Hepatic stellate cell (primary cell): ENCODE results near the gene CDH11.

Experiments
- DNase-seq: peaks from one replicate; pipeline ENCODE4 v3.0.0; 2011; ENCODE audit warnings: low spot score

Gene CDH11

GRCh38 chr16:64977206-64977920 is 144.5 kb downstream of the CDH11 start:
- no peak for DNase-seq

GRCh38 chr16:64975821-64976220 is 146.0 kb downstream of the CDH11 start:
- DNase-seq = no peak

- no peak for DNase-seq
Observed at GRCh38 chr16:64974381-64974780, 147.5 kb downstream of the CDH11 start.

GRCh38 chr16:64973171-64973570 is 148.7 kb downstream of the CDH11 start:
- no peak for DNase-seq

GRCh38 chr16:64971171-64971570 is 150.7 kb downstream of the CDH11 start:
- no peak for DNase-seq

GRCh38 chr16:64969221-64969620 is 152.6 kb downstream of the CDH11 start:
- DNase-seq = no peak

GRCh38 chr16:64968539-64968938 is 153.3 kb downstream of the CDH11 start:
- no peak for DNase-seq

GRCh38 chr16:64964126-64964540 is 157.7 kb downstream of the CDH11 start:
- DNase-seq = no peak

GRCh38 chr16:64962786-64963185 is 159.1 kb downstream of the CDH11 start:
- DNase-seq = no peak

GRCh38 chr16:64957246-64957645 is 164.6 kb downstream of the CDH11 start:
- DNase-seq = no peak

GRCh38 chr16:64952177-64952576 is 169.7 kb downstream of the CDH11 start:
- DNase-seq = peak; percentile 31

- DNase-seq = no peak
Observed at GRCh38 chr16:64951193-64951592, 170.7 kb downstream of the CDH11 start.

GRCh38 chr16:64950731-64951130 is 171.1 kb downstream of the CDH11 start:
- no peak for DNase-seq

- DNase-seq = no peak
Observed at GRCh38 chr16:64950262-64950661, 171.6 kb downstream of the CDH11 start.

- DNase-seq = no peak
Observed at GRCh38 chr16:64948056-64948455, 173.8 kb downstream of the CDH11 start.

- DNase-seq = no peak
Observed at GRCh38 chr16:64947651-64948050, 174.2 kb downstream of the CDH11 start.

- DNase-seq = no peak
Observed at GRCh38 chr16:64933885-64934284, 188.0 kb downstream of the CDH11 start.

GRCh38 chr16:64926476-64926875 is 195.4 kb downstream of the CDH11 start:
- no peak for DNase-seq

- DNase-seq = no peak
Observed at GRCh38 chr16:64925166-64925565, 196.7 kb downstream of the CDH11 start.

- DNase-seq = no peak
Observed at GRCh38 chr16:64924086-64924485, 197.8 kb downstream of the CDH11 start.

GRCh38 chr16:64919929-64920607 is 201.8 kb downstream of the CDH11 start:
- DNase-seq = no peak

GRCh38 chr16:64919141-64919540 is 202.7 kb downstream of the CDH11 start:
- no peak for DNase-seq

GRCh38 chr16:64916051-64916450 is 205.8 kb downstream of the CDH11 start:
- no peak for DNase-seq

- DNase-seq = peak; percentile 78
Observed at GRCh38 chr16:64910356-64910755, 211.5 kb downstream of the CDH11 start.
